GM12892 (cell line): Measurements from ENCODE around the gene FAIM2.

Source experiments
- POLR2A ChIP-seq: IDR thresholded peaks from 2 replicates; pipeline ENCODE4 v1.6.1; 2011; ENCODE audit warnings: low read depth, low read length, control low read depth
- POLR2AphosphoS5 ChIP-seq: IDR thresholded peaks from 2 replicates; pipeline ENCODE4 v1.6.1; 2011; ENCODE audit warnings: low read depth, low read length, control low read depth
- TAF1 ChIP-seq: IDR thresholded peaks from 2 replicates; pipeline ENCODE4 v1.6.1; 2011; ENCODE audit warnings: low read depth, mild to moderate bottlenecking, control low read depth, low read length, borderline replicate concordance

- TF ChIP-seq POLR2A (no peak), POLR2AphosphoS5 (no peak), TAF1 (no peak)
Measured at GRCh38 chr12:49838973-49839633, 64.6 kb downstream of the FAIM2 start.
